GOT3 (cell line): ENCODE data around the gene RXRA.
"Not testable (repeated sequence)": the region's sequence is repeated elsewhere in the genome, so short reads cannot be mapped to it uniquely, and the experiment has no call there.

Experiments used
- DNase-seq: peaks from one replicate; lab custom pipeline; 2025; ENCODE audit warnings: mixed read lengths; lab: John Stamatoyannopoulos, UW

Gene RXRA

GRCh38 chr9:134308639-134309220 lies 17.5 kb upstream of the RXRA start:
- not testable (repeated sequence) for DNase-seq

- DNase-seq = no peak
Measured at GRCh38 chr9:134313470-134313869, 12.8 kb upstream of the RXRA start.

- DNase-seq = no peak
Measured at GRCh38 chr9:134314039-134314949, 12.0 kb upstream of the RXRA start.

- no peak for DNase-seq
Measured at GRCh38 chr9:134314950-134315715, 11.1 kb upstream of the RXRA start.

- no peak for DNase-seq
Measured at GRCh38 chr9:134315716-134316448, 10.4 kb upstream of the RXRA start.

GRCh38 chr9:134316449-134317160 lies 9.7 kb upstream of the RXRA start:
- no peak for DNase-seq

- DNase-seq = no peak
Measured at GRCh38 chr9:134317400-134317789, 8.9 kb upstream of the RXRA start.

- no peak for DNase-seq
Measured at GRCh38 chr9:134317790-134318414, 8.4 kb upstream of the RXRA start.

GRCh38 chr9:134318481-134318891 lies 7.8 kb upstream of the RXRA start:
- no peak for DNase-seq

- DNase-seq = no peak
Measured at GRCh38 chr9:134318941-134319305, 7.3 kb upstream of the RXRA start.

- no peak for DNase-seq
Measured at GRCh38 chr9:134319306-134320125, 6.7 kb upstream of the RXRA start.

- DNase-seq = no peak
Measured at GRCh38 chr9:134320126-134320867, 6.0 kb upstream of the RXRA start.

- no peak for DNase-seq
Measured at GRCh38 chr9:134320868-134321471, 5.3 kb upstream of the RXRA start.

- no peak for DNase-seq
Measured at GRCh38 chr9:134321531-134321930, 4.7 kb upstream of the RXRA start.

- no peak for DNase-seq
Measured at GRCh38 chr9:134321946-134322741, 4.1 kb upstream of the RXRA start.

GRCh38 chr9:134322781-134323241 lies 3.4 kb upstream of the RXRA start:
- DNase-seq = no peak

GRCh38 chr9:134323741-134324358 lies 2.4 kb upstream of the RXRA start:
- DNase-seq = no peak
